Thyroid gland (tissue), 4 donors: ENCODE measurements around the gene ZNF665.

ENCODE experiments used
- POLR2A ChIP-seq, 2 donors: fragments of 450-650 bp; IDR thresholded peaks; one replicate each; pipeline ENCODE4 v1.6.1; 2017; ENCODE audit warnings: antibody characterized with exemption in 2 of 2, mild to moderate bottlenecking in 2 of 2, moderate library complexity in 1 of 2
- TF ChIP-seq, protein P1 (sequence below), 6 experiments: fragments of 200-600 bp in 3 of 6; fragments of 450-650 bp in 3 of 6; sonication (generic) in 3 of 6; IDR thresholded peaks; one replicate each; pipeline ENCODE4 v1.5.1; 2016 to 2019; ENCODE audit warnings: antibody characterized with exemption in 6 of 6, mild to moderate bottlenecking in 2 of 6, inconsistent platforms in 1 of 6, moderate library complexity in 1 of 6

- TF ChIP-seq, protein P1, sequence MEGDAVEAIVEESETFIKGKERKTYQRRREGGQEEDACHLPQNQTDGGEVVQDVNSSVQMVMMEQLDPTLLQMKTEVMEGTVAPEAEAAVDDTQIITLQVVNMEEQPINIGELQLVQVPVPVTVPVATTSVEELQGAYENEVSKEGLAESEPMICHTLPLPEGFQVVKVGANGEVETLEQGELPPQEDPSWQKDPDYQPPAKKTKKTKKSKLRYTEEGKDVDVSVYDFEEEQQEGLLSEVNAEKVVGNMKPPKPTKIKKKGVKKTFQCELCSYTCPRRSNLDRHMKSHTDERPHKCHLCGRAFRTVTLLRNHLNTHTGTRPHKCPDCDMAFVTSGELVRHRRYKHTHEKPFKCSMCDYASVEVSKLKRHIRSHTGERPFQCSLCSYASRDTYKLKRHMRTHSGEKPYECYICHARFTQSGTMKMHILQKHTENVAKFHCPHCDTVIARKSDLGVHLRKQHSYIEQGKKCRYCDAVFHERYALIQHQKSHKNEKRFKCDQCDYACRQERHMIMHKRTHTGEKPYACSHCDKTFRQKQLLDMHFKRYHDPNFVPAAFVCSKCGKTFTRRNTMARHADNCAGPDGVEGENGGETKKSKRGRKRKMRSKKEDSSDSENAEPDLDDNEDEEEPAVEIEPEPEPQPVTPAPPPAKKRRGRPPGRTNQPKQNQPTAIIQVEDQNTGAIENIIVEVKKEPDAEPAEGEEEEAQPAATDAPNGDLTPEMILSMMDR (IDR thresholded peaks at IDR 0.05) = peak; percentile 80 to 97 (median 92)
- no peak for TF ChIP-seq POLR2A (IDR thresholded peaks at IDR 0.05)
Observed at GRCh38 chr19:53195265-53195903, 2.2 kb upstream of the ZNF665 start.
